Kidney capillary endothelial cell (primary cell): Measurements from ENCODE around the gene IGF2R.
"Not testable (repeated sequence)": the region's sequence is repeated elsewhere in the genome, so short reads cannot be mapped to it uniquely, and the experiment has no call there.

Experiments used
- DNase-seq: peaks from one replicate; pipeline ENCODE4 v3.0.0-alpha.2; 2018; ENCODE audit warnings: low spot score

IGF2R gene

GRCh38 chr6:160102399-160102798, 133.5 kb downstream of the IGF2R start:
- no peak for DNase-seq

GRCh38 chr6:160102956-160103824, 134.3 kb downstream of the IGF2R start:
- DNase-seq, result peak; percentile 14

- DNase-seq, result no peak
These were observed 134.9 kb downstream of the IGF2R start for GRCh38 chr6:160103825-160104100.

GRCh38 chr6:160104821-160105517, 136.1 kb downstream of the IGF2R start:
- DNase-seq, result no peak

GRCh38 chr6:160106010-160106409, 137.1 kb downstream of the IGF2R start:
- no peak for DNase-seq

GRCh38 chr6:160106701-160107100, 137.8 kb downstream of the IGF2R start:
- DNase-seq, result no peak

- DNase-seq, result no peak
These were observed 139.2 kb downstream of the IGF2R start for GRCh38 chr6:160108077-160108476.

GRCh38 chr6:160110586-160111123, 141.8 kb downstream of the IGF2R start:
- no peak for DNase-seq

GRCh38 chr6:160111806-160112205, 142.9 kb downstream of the IGF2R start:
- DNase-seq, result no peak

- DNase-seq, result no peak
These were observed 143.9 kb downstream of the IGF2R start for GRCh38 chr6:160112628-160113299.

- not testable (repeated sequence) for DNase-seq
These were observed 145.7 kb downstream of the IGF2R start for GRCh38 chr6:160114536-160114935.

- no peak for DNase-seq
These were observed 146.5 kb downstream of the IGF2R start for GRCh38 chr6:160115421-160115820.

GRCh38 chr6:160116411-160116810, 147.5 kb downstream of the IGF2R start:
- DNase-seq, result no peak

GRCh38 chr6:160117137-160117536, 148.3 kb downstream of the IGF2R start:
- no peak for DNase-seq

- DNase-seq, result no peak
These were observed 149.8 kb downstream of the IGF2R start for GRCh38 chr6:160118620-160119229.

GRCh38 chr6:160120087-160120486, 151.2 kb downstream of the IGF2R start:
- DNase-seq, result no peak

GRCh38 chr6:160121558-160121957, 152.7 kb downstream of the IGF2R start, which contains the start of gene SLC22A1:
Gene SLC22A1 (plus strand): TSS chr6:160121815. CDS start chr6:160121936, 121 bp downstream.
- no peak for DNase-seq

- DNase-seq, result no peak
These were observed 153.1 kb downstream of the IGF2R start for GRCh38 chr6:160121981-160122380.

GRCh38 chr6:160122744-160123143, 153.9 kb downstream of the IGF2R start:
- no peak for DNase-seq

- DNase-seq, result no peak
These were observed 155.1 kb downstream of the IGF2R start for GRCh38 chr6:160124007-160124406.

- DNase-seq, result no peak
These were observed 155.7 kb downstream of the IGF2R start for GRCh38 chr6:160124605-160125004.

GRCh38 chr6:160125105-160125504, 156.2 kb downstream of the IGF2R start:
- not testable (repeated sequence) for DNase-seq
